GM12892 (cell line): ENCODE data around the gene RBPJ.

ENCODE experiments used
- POLR2A ChIP-seq: IDR thresholded peaks from 2 replicates; pipeline ENCODE4 v1.6.1; 2011; ENCODE audit warnings: low read depth, low read length, control low read depth
- POLR2AphosphoS5 ChIP-seq: IDR thresholded peaks from 2 replicates; pipeline ENCODE4 v1.6.1; 2011; ENCODE audit warnings: low read depth, low read length, control low read depth

- TF ChIP-seq POLR2A, result no peak
- no peak for TF ChIP-seq POLR2AphosphoS5
Measured at GRCh38 chr4:26459054-26459755, 138.4 kb downstream of the RBPJ start.
